NT2/D1 (cell line): Measurements from ENCODE around the gene CDC42EP4.

Experiments
- SUZ12 ChIP-seq: IDR thresholded peaks from 2 replicates; pipeline ENCODE4 v1.6.1; 2011; ENCODE audit not compliant: insufficient read length, insufficient read depth; ENCODE audit errors: extremely low read depth
- YY1 ChIP-seq: IDR thresholded peaks from 2 replicates; pipeline ENCODE4 v1.6.1; 2011; ENCODE audit not compliant: insufficient read length, insufficient read depth
- ZNF274 ChIP-seq: IDR thresholded peaks from 2 replicates; pipeline ENCODE4 v1.6.1; 2011; ENCODE audit warnings: mild to moderate bottlenecking, low read depth, low read length

- no peak for TF ChIP-seq SUZ12
- TF ChIP-seq YY1 = no peak
- no peak for TF ChIP-seq ZNF274
Measured at GRCh38 chr17:73359987-73360410, 48.2 kb upstream of the CDC42EP4 start.
